ENCODE results near the gene C16orf78. TPM values are rescaled to one million over a fixed set of nuclear protein-coding genes. Genes with fewer than 3 reads are reported as not detected.

Gene C16orf78
- total RNA-seq, 4 donors from 2014 or later: not detected

- Histone ChIP-seq H3K27me3 (no peaks in the 10 kb centered on the region), H3K4me1 (no peaks in the 10 kb centered on the region), H3K4me3 (no peak overlapping the region), H3K9me3 (no peaks in the 10 kb centered on the region), H3K36me3 (no peaks in the 10 kb centered on the region), H3K27ac (no peak overlapping the region)
- no peak for DNase-seq
- no peak for TF ChIP-seq POLR2A (IDR thresholded peaks at IDR 0.05)
- TF ChIP-seq, protein P1, sequence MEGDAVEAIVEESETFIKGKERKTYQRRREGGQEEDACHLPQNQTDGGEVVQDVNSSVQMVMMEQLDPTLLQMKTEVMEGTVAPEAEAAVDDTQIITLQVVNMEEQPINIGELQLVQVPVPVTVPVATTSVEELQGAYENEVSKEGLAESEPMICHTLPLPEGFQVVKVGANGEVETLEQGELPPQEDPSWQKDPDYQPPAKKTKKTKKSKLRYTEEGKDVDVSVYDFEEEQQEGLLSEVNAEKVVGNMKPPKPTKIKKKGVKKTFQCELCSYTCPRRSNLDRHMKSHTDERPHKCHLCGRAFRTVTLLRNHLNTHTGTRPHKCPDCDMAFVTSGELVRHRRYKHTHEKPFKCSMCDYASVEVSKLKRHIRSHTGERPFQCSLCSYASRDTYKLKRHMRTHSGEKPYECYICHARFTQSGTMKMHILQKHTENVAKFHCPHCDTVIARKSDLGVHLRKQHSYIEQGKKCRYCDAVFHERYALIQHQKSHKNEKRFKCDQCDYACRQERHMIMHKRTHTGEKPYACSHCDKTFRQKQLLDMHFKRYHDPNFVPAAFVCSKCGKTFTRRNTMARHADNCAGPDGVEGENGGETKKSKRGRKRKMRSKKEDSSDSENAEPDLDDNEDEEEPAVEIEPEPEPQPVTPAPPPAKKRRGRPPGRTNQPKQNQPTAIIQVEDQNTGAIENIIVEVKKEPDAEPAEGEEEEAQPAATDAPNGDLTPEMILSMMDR (IDR thresholded peaks at IDR 0.05): no peak
These were observed 51.4 kb downstream of the C16orf78 start for GRCh38 chr16:49424961-49425360.

DNA sequence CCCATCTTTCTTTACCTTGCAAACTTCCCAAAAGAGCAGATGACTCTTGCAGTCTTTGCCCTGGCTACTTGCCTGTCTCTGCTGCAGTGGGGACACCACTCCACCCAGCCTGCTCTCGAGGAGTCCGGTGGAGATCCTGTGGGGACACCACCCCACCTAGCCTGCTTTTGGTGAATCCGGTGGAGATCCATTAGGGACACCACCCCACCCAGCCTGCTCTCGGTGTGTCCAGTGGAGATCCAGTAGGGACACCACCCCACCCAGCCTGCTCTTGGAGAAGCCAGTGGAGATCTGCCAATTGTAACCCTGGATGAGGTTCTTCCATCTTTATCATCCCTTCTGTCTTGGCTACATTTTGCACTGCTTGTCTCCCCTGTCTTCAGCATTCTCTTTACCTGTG lies 54.2 kb downstream of the C16orf78 start:
- no peaks in the 10 kb centered on the region for H3K27me3 ChIP-seq
- H3K9me3 ChIP-seq: no peaks in the 10 kb centered on the region
- no peak overlapping the region for H3K27ac ChIP-seq
- no peaks in the 10 kb centered on the region for H3K4me1 ChIP-seq
- no peaks in the 10 kb centered on the region for H3K36me3 ChIP-seq
- H3K4me3 ChIP-seq: no peak overlapping the region
- TF ChIP-seq, protein P1 (IDR thresholded peaks at IDR 0.05): no peak
- TF ChIP-seq POLR2A (IDR thresholded peaks at IDR 0.05): no peak
- no peak for DNase-seq

DNA sequence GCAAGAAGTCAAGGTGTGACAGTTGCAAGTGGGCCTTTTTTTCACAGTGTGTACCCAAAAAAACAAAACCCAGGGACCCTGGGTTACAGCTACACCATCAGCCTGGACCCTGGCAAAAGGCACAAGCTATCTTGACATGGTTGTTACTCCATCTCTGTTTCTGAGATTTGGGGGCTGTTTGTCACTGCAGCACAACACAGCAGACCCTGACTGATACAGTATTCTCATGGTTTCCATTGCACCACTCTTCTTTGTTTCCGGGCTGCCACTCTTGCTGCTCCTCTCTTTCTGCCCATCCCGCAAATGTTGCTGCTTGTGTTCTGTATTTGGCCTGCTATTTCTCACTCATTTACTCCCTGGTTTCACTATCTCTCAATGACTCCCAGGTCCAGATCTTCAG lies 55.2 kb downstream of the C16orf78 start:
- H3K4me1 ChIP-seq: no peaks in the 10 kb centered on the region
- no peak overlapping the region for H3K27ac ChIP-seq
- no peaks in the 10 kb centered on the region for H3K9me3 ChIP-seq
- no peaks in the 10 kb centered on the region for H3K36me3 ChIP-seq
- no peak overlapping the region for H3K4me3 ChIP-seq
- TF ChIP-seq POLR2A (IDR thresholded peaks at IDR 0.05): no peak
- TF ChIP-seq, protein P1 (IDR thresholded peaks at IDR 0.05): no peak
- H3K27me3 ChIP-seq: no peaks in the 10 kb centered on the region
- no peak for DNase-seq

- H3K27me3 ChIP-seq: no peaks in the 10 kb centered on the region
- H3K4me3 ChIP-seq: no peak overlapping the region
- H3K4me1 ChIP-seq: no peaks in the 10 kb centered on the region
- DNase-seq: no peak
- H3K9me3 ChIP-seq: no peaks in the 10 kb centered on the region
- TF ChIP-seq POLR2A (IDR thresholded peaks at IDR 0.05): no peak
- TF ChIP-seq, protein P1 (IDR thresholded peaks at IDR 0.05): no peak
- H3K36me3 ChIP-seq: no peaks in the 10 kb centered on the region
- H3K27ac ChIP-seq: no peak overlapping the region
These were observed 57.4 kb downstream of the C16orf78 start for GRCh38 chr16:49431040-49431439.

DNA sequence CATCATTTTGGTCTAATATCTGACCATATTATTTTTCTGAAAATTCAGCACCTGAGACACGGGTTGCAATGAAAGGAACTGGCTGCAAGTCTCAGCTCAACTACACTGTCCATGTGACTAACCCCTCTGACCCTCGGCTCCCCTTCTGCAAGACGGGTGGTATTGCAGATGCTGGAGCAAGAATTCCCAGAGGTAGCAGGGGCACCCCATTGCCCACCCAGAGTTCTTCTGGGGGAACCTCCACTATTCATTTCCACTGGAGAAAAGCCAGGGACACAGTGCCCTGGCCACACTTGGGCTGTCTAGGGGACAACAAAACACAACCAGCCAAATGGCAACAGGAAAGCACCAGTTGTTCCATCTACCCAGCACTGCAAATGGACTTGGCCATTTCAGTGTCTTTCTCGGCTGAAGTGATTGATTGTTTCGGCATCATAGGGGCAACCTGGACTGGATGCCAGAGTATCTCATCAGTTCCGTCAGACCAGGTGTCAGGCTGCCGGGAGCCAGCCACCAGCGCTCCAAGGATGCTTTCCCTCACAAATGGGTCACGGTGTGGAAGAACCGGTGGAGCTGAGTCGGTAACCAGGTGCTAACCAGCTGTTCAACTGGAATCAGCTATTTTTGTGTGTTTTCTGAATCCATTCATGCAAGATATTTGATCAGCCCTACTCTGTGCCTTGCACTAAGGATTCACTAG lies 58.1 kb downstream of the C16orf78 start:
- DNase-seq: no peak
- Histone ChIP-seq H3K27me3 (no peaks in the 10 kb centered on the region), H3K9me3 (no peaks in the 10 kb centered on the region), H3K27ac (no peak overlapping the region), H3K36me3 (no peaks in the 10 kb centered on the region), H3K4me3 (no peak overlapping the region), H3K4me1 (no peaks in the 10 kb centered on the region)
- TF ChIP-seq, protein P1 (IDR thresholded peaks at IDR 0.05): no peak
- no peak for TF ChIP-seq POLR2A (IDR thresholded peaks at IDR 0.05)
